ENCODE data around the gene CUX1. TPM values are rescaled to one million over a fixed set of nuclear protein-coding genes. Genes with fewer than 3 reads are reported as not detected.

The CUX1 gene
- total RNA-seq, 1 donor from 2014 or later, result 15.1 TPM

- DNase-seq (ENCODE audit: low read depth in 2 of 2), result no peak
These were observed 445.1 kb downstream of the CUX1 start for GRCh38 chr7:102262546-102262945.

GRCh38 chr7:102264367-102264891, 447.0 kb downstream of the CUX1 start:
- DNase-seq (ENCODE audit: low read depth in 2 of 2), result no peak

GRCh38 chr7:102266541-102266940, 449.1 kb downstream of the CUX1 start:
- DNase-seq (ENCODE audit: low read depth in 2 of 2), result no peak

- no peak for DNase-seq (ENCODE audit: low read depth in 2 of 2)
These were observed 451.2 kb downstream of the CUX1 start for GRCh38 chr7:102268635-102269034.

GRCh38 chr7:102270178-102270887, 452.9 kb downstream of the CUX1 start:
- DNase-seq (ENCODE audit: low read depth in 2 of 2), result no peak

DNA sequence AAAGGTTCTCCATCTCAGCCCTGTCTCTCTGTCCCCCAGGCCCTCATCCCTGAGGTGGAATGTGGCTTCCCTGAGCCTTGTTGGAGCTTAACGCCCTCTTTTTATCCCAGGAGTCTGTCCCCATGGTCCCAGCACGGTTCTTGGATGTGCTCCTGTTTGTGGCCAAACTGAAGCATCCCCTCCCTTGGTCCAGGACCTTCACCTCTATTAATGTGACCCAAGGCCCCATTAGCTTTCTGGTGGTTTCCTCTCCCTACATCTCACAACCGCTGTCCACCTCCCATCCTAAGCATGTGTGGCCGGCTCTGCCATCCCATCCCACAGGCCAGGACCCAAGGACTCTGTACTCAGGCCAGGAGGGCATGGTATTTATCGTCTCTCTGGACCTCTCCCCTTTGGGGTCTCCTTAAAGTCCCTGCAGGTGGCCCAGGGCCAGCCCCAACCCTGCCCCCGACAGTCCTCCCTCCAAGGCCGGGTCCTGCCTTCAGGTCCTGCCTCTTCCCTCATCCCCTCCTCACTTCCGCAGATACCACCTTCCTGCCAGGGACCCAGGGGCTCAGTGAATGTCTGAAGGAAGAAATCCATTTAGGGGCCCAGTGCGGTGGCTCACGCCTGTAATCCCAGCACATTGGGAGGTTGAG, 453.9 kb downstream of the CUX1 start:
- DNase-seq (ENCODE audit: low read depth in 2 of 2), result no peak

- DNase-seq (ENCODE audit: low read depth in 2 of 2), result peak; percentile 55 to 70
These were observed 454.9 kb downstream of the CUX1 start for GRCh38 chr7:102272075-102272916.

GRCh38 chr7:102272917-102273748, 455.7 kb downstream of the CUX1 start:
- no peak for DNase-seq (ENCODE audit: low read depth in 2 of 2)

DNA sequence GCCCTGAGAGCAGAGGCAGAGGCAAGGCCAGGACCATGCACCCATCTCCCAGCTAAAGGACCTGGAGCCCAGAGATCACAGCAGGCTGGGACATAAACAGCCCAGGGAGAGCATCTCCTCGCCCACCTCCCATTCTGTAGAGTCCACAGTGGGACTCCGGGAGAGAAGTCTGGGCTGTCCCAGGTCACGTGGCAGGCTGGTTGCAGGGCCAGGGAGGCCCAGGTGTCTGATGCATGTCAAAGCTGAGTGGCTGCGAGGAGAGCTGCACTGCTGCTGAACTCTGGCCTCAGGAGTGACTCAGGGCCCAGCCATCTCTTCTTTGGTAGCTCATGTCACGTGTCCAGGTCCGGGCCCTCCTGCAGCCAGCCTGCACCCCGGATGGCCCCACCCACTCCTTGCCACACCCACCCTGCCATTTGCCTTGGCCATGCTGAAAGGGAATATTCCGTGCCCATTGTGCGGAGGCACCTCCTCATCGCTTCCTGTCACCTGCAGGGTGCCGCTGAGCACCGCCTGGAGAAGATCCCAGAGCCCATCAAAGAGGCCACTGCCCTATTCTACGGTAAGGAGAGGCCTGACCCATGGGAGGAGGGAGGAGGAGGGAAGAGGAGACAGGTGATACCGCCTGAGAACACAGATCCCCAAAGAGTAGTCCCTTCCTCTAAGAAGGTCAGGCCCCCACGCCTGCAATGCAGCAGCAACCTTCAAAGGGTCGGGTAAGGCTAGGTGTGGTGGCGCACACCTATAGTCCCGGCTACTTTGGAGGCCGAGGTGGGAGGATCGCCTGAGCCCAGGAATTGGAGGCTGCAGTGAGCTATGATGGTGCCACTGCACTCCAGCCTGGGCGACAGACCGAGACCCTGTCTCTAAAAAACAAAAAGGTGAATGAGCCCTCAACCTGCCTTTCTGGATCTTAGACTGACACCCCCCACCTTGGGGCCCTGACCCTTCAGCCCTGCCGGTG, 456.6 kb downstream of the CUX1 start:
- no peak for DNase-seq (ENCODE audit: low read depth in 2 of 2)

DNA sequence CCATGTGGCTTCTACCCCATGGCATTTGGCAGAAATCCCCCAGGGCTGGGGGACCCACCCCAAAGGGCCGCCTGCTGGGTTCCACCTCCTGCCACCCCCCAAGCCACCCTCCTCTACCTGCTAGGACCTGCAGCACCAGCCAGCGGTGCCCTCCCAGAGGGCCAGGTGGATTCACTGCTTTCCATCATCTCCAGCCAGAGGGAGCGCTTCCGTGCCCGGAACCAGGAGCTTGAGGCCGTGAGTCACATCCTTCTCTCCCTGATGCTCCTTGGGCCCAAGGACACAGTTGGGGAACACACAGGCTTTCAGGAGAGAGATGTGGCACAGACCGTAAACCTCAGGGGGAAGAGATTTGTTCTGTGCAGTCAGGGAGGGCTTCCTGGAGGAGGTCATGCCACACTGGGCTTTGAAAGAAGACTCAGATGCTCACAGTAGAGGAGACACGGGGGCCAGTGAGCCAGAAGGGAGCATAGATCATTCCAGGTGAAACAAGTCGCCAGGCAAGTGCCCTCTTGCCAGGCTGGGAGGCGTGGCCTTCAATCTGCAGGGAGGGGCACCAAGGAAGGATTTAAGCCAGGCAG, 457.8 kb downstream of the CUX1 start:
- DNase-seq (ENCODE audit: low read depth in 2 of 2), result no peak

GRCh38 chr7:102277901-102278300, 460.5 kb downstream of the CUX1 start:
- no peak for DNase-seq (ENCODE audit: low read depth in 2 of 2)

DNA sequence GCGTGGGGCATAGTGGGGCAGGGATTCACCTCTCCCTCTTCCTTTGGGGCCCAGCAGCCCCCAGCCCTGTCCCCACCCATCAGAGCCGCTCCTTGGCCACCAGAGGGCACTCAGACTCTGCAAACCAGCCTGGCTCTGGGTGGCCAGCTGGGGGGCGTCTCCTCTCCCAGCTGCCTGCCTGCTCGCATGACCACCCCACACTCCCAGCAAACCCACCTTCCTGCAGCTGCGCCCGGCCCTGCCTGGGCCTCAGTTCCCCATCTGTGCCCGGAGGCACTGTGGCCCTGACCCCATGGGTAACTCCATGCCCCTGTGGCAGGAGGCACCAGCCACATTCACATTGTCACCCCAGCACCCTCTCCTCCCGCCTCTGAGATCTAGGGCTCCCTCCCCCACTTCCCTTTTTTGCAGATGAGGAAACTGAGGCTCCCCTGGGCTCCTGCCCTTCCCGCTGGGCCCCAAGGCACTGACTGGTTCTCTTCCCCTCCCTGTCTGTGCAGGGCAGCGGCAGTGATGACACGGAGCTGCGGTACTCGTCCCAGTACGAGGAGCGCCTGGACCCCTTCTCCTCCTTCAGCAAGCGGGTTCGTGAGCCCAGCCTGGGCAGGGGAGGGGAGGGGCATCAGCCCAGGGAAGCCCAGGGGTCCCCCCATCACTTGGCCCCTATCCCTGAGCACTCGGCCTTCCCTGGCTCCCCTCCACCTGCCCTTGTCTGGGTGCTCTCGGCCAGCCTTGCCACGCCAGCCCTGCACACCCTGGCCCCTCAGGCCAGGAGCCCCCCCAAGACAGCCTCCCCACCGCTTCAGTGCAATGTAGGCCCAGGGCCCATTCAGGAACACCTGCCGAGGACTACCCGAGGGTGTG, 462.3 kb downstream of the CUX1 start:
- peak; percentile 25 to 65 for DNase-seq (ENCODE audit: low read depth in 2 of 2)

DNA sequence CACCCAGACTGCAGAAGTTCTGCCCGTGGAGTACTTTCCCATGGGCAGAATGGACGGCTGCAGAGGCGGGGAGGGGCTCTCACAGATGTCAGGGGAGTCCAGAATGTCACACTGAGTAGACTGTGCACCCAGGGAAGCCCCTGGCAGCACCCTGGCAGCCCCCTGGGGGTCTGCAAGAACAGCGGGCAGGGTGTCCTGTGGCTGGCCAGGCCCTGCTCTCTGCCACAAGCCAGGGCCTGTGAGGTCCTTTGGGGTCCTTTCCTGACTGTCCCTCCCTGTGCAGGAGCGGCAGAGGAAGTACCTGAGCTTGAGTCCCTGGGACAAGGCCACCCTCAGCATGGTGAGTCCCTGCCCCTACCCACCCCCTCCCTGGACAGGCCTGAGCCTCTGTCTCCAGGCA, 463.1 kb downstream of the CUX1 start:
- no peak for DNase-seq (ENCODE audit: low read depth in 2 of 2)

GRCh38 chr7:102281785-102282184, 464.4 kb downstream of the CUX1 start:
- DNase-seq (ENCODE audit: low read depth in 2 of 2), result no peak

DNA sequence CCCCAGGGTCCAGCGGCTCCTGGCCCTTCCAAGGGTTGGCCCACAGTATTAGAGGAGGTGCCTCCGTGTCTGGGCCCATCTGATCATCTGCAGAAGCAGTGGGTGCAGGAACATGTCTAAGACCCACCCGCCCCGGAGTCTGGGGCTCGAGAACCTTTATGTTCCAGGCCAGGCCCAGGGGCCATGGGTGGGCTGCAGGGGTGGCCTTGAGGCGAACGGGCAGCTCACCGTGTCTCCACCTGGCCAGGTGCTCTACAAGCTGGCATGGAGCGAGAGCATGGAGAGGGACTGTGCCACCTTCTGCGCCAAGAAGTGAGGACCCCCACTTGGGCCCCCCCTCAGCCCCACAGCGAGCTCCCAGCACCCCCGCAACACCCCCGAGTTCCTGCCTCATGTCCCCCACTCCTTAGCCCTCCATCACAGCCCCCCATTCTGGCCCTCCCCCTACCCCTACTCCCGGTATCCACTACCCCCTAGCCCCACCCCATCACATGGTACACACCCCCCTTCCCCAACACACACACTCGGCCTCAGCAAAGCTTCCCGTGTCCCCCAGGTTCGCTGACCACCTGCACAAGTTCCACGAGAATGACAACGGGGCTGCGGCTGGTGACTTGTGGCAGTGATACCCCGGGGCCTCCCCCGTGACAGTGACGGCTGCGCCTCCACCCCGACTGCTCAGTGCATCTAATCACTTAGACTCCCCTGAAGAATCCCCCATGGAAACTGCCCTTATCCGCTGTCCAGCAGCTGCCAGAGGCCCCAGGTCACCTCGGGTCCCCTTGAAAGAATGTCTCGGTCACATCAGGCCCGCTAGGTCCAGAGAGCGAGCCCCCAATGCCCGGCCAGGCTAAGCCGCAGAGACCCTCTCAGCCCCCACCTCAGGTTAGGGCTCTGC, 465.3 kb downstream of the CUX1 start:
- DNase-seq (ENCODE audit: low read depth in 2 of 2), result no peak

GRCh38 chr7:102283477-102284189, 466.2 kb downstream of the CUX1 start:
- no peak for DNase-seq (ENCODE audit: low read depth in 2 of 2)

GRCh38 chr7:102284399-102284798, 467.0 kb downstream of the CUX1 start:
- DNase-seq (ENCODE audit: low read depth in 2 of 2), result no peak

All from dermis microvascular lymphatic vessel endothelial cell (primary cell).